NCI-H187 (cell line): Measurements from ENCODE around the gene HSPA4L.

Experiments
- DNase-seq, 2 experiments: peaks; one replicate each; lab custom pipeline; 2025; lab: John Stamatoyannopoulos, UW

HSPA4L gene

DNA sequence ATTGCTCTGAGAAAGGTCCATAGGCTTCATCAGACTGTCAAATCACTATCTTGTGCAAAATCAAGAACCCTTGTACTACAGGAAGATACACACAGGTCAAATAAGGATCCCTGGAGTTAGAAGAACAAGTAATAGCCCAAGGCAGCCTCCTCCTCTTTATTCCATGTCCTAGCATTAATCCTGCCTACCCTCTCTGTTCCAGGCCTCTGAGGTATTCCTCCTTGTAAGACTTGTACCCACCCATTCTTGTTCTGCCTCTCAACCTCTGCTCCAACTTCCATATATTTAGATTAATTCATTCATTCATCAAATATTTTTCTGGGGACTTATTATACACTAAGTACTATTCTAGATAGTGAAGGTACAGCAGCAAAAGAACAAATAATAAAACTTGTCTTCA, 88.2 kb downstream of the HSPA4L start:
- no peak for DNase-seq

DNA sequence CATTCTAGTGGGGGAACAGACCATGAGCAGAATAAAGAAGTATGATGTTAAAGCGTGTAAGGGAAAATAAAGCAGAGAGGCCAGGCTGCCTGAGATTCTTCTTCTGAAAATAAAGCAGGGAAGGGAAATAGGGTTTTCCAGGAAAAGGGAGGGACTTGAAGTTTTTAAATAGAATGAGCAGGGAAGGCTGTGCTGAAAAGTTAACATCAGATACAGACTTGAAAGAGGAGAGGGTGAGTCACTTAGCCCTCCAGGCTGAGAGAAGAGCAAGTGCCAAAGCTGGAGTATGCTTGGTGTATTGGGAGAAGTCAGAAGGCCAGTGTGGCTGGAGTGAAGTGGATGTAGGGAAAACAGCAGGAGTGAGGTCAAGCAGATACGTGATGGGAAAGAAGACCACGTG, 88.6 kb downstream of the HSPA4L start:
- no peak for DNase-seq

DNA sequence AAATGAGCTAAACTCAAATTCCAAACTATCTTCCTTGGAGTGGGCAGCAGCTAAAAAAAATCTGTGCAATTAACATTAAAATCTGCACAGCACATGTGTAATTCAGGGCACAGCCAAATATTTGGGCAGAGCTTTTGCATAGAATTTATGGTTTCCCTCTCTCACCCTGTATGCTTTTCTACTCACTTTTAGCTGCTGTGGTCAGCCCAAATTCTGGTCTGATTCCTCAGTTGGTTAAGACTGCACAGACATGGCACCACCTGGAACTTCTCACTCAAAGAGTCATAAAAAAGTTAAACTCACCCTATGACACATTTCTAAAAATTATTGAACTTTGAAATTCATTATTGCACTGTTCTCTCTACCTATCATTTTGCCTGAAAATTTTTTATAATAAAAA, 93.7 kb downstream of the HSPA4L start:
- no peak for DNase-seq

DNA sequence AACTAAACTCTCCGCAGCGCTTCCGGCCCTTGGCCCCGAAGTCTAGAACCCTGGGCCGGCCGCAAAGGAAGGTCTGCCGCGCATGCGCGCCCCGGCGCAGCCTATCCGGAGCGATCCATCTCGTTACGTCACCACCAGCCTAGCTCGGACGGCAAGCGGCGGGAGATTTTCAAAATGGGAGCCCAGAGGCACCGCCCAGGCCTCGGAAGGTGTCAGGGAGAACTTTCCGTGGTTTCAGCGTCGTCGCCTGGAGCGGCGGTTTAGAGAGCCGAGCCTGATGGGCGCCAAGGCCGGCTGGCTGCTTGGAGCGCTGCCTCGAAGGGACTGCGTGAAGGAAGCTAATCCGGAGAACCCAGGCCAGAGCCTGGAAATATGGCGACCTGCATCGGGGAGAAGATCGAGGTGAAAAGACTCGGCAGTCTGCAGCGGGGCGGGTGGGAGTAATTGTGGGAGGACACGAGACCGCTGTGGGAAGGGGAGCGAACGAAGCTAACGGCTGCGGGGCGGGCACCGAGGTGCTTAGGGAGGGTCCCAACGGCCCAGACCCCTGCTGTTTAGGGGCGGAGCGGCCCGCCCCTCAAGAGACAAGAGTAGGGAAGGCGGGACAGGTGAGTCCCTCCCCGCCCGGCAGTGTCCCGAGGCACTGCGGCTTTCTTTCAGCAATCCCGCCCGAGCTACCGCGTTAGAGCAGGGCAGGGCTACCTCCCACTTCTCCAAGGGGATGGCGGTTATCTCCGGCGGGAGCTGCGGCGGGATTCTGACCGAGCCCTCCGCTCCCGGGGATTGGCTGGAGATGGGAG, 98.8 kb downstream of the HSPA4L start, which contains the start of gene PLK4:
PLK4 (plus strand) TSS at position 131 of the 800 bp plus-strand sequence; CDS start at position 373, 242 bp downstream.
- DNase-seq, result peak; percentile 80 to 84

DNA sequence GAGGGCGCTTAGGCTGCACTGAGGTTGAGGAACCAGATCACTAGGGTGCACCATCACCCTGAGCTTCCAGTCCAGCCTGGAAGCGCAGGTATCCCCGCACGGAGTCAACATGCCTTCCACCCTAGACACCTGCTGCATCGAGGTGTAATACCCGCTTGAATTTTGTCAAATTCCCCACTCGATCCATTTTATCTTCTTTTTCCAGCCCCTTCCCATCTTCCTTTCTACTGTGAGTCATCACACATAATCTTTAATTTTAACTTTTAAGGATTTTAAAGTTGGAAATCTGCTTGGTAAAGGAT, 99.4 kb downstream of the HSPA4L start:
- DNase-seq, result no peak

DNA sequence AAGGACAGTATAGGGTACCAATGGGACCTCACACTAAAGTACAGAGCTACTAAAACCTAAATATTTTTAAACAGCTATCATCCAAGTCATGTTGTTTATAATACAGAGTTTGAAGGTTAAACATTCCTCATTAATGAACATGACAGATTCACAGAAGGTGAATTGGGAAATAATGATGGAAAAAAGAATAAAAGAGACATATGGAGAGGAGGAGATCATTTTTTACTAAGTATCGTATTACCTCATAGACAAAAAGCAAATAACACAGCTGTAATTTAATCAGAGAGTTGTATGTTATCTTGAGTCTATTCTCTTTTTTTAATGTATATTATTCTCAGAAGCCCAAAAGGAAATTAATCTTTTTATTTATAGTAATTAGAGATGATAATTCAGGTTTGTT, 106.4 kb downstream of the HSPA4L start:
- DNase-seq, result no peak

DNA sequence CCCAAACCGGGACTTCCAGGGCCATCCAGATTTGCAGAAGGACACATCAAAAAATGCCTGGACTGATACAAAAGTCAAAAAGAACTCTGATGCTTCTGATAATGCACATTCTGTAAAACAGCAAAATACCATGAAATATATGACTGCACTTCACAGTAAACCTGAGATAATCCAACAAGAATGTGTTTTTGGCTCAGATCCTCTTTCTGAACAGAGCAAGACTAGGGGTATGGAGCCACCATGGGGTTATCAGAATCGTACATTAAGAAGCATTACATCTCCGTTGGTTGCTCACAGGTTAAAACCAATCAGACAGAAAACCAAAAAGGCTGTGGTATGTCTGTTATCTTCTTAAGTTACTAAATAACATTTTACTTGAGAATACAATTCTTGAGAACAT, 107.8 kb downstream of the HSPA4L start:
- no peak for DNase-seq
